ENCODE measurements around the gene GRIK4.

The GRIK4 gene

GRCh38 chr11:120707663-120708062, 196.1 kb downstream of the GRIK4 start:
- DNase-seq (ENCODE audit: low spot score), result no peak

DNA sequence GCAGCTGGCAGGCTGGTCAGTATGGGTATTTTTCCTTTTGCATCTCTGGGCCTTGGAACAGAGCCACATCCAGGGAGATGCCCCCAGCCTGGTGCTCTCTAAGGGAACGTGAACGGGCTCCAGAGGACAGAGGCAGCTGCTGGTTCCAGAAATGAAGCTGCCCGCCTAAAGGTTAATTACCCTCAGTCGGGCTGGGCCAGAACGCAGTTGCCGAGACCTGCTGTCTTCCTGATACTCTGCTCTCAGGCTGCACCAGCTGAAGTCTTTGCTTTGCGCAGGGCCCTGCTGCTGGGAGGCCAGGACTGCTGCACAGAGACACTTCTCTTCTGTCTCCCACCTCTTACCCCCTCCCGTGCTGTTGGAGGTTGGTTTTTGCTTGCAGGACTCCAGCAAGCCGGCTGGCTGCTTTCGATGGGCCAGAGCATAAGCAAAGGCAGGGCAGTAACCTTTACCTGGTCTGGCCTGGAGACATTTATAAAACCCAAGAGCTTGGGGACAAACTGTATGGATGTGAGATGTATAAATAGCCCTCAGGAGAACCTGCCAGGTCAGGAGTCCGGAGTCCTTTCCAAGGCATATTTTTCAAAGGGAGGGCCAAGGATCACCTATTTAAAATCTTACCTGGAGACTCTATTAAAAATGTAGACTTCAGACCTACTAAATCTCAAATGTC, 197.1 kb downstream of the GRIK4 start:
- no peak for DNase-seq (ENCODE audit: low spot score)

- DNase-seq (ENCODE audit: low spot score), result no peak
These were observed 198.3 kb downstream of the GRIK4 start for GRCh38 chr11:120709808-120710207.

- no peak for DNase-seq (ENCODE audit: low spot score)
These were observed 199.0 kb downstream of the GRIK4 start for GRCh38 chr11:120710354-120711131.

- no peak for DNase-seq (ENCODE audit: low spot score)
These were observed 200.5 kb downstream of the GRIK4 start for GRCh38 chr11:120712014-120712413.

GRCh38 chr11:120712881-120713280, 201.3 kb downstream of the GRIK4 start:
- DNase-seq (ENCODE audit: low spot score), result no peak

- DNase-seq (ENCODE audit: low spot score), result no peak
These were observed 201.7 kb downstream of the GRIK4 start for GRCh38 chr11:120713296-120713695.

GRCh38 chr11:120714438-120714837, 202.9 kb downstream of the GRIK4 start:
- DNase-seq (ENCODE audit: low spot score), result no peak

- peak; percentile 50 for DNase-seq (ENCODE audit: low spot score)
These were observed 203.7 kb downstream of the GRIK4 start for GRCh38 chr11:120715239-120715638.

DNA sequence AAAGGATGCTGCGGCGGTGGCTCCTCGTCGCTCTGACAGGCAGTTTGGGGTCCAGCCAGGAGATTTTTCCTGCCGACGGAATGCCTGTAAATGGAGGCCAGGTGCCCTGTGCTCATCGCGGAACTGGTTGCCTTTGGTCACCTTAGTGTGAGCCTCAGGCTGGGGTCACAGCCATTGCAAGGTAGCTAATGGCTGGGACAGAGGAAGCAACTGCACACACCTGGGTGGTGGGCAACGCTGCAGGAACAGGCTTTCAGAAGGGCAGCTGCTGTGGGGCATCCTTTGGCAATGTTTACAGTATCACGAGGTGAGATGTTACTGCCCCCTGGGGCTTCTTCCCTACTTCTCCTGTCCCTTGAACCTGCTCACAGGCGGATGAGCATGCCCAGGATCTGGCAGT, 205.5 kb downstream of the GRIK4 start:
- DNase-seq (ENCODE audit: low spot score), result no peak

GRCh38 chr11:120717623-120718022, 206.1 kb downstream of the GRIK4 start:
- DNase-seq (ENCODE audit: low spot score), result no peak

GRCh38 chr11:120718171-120718570, 206.6 kb downstream of the GRIK4 start:
- DNase-seq (ENCODE audit: low spot score), result peak; percentile 9

DNA sequence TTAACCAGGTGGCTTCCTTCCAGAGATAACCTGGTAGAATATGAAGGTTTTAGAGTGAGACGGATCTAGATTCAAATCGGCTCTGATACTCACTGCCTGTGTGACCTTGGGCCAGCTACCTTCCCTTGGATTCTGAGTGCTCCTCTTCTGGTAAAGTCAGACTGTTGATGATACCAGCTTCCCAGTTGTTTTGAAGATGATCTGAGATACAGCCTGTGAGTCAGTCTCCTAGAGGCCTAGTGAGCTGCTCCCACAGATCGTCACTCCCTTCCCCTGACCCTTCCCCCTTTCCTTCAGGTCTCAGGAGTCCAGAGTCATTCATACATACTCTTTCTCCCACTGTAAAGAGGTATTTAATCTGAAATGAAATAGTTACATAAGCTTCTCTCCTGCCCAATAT, 207.8 kb downstream of the GRIK4 start:
- no peak for DNase-seq (ENCODE audit: low spot score)

DNA sequence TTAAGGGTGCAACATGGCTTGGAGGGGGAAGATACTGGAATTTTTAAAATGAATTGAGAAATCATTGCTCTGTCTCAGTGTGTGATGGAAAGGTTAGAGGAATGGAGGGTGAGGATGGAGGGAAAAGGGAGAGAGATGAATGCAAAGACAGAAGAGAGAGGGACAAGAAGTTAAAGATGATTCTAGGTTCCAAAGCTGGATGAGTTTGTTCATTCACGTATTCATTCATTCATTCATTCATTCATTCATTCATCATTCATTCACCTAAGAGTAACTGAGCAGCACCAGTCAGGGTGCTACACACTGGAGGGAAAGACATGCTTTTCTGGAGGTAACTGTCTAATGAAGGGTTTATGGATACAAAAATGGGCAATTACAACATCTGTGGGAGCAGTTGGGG, 209.2 kb downstream of the GRIK4 start:
- no peak for DNase-seq (ENCODE audit: low spot score)

DNA sequence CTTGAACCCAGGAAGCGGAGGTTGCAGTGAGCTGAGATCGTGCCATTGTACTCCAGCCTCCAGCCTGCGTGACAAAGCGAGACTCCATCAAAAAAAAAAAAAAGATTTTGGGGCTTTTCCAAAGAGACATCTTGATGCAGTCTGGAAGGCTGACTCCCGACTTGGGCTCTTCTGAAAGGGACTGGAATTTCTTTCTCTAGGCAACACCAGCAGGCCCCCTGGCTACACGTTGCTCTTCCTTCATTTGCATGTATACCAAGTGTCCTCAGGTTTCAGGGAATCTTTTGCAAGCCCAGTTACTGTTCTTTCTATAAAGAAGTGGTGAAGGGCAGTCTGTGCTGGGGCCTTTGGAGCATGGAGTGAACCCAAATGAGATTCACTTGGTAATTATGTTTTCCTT, 211.0 kb downstream of the GRIK4 start:
- DNase-seq (ENCODE audit: low spot score), result no peak

- DNase-seq (ENCODE audit: low spot score), result no peak
These were observed 212.2 kb downstream of the GRIK4 start for GRCh38 chr11:120723751-120724150.

DNA sequence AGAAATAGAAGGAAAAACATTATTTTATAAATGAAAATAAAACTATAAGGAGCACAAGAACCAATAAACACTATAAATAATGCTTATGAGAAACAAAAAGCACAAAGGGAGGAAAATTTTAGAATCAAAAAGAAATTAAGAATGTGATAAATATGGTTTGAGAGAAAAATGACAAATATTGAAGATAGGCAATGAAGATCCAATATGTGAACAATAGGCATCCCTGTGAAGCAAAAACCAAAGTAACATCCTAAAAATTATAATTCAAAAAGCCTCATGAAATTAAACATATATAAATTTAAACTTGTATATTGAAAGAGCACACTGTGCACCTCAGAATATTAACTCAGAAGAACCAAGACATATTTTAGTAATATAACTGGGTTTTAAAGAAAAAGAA, 216.2 kb downstream of the GRIK4 start:
- DNase-seq (ENCODE audit: low spot score), result no peak

- no peak for DNase-seq (ENCODE audit: low spot score)
These were observed 223.5 kb downstream of the GRIK4 start for GRCh38 chr11:120735035-120735434.

DNA sequence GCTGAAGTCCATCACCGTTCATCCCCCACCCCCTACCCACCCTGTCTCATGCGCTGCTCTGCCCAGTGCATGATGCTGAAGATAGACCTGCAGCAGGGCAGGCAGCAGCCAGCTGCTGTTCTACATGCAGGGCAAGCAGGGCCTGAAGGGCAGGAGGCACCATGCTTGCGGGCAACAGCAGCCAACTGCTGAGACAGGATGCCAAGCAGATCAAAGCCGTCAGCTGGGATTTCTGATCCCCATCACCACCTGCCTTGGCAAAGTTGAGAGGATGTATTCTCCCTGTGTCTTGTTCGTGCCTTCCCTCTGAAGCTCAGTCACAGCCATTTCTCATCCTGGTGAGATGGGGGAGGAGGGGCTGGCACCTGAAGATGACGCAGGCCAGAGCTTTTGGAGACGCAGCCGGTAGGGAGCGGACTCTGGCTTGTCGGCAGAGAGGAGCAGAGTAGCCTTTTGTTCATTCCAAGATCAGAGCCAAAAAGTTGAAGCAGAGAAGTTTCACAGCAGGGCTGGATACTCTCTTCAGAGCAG, 227.0 kb downstream of the GRIK4 start:
- no peak for DNase-seq (ENCODE audit: low spot score)

- no peak for DNase-seq (ENCODE audit: low spot score)
These were observed 228.2 kb downstream of the GRIK4 start for GRCh38 chr11:120739780-120740179.

GRCh38 chr11:120740380-120740779, 228.8 kb downstream of the GRIK4 start:
- no peak for DNase-seq (ENCODE audit: low spot score)

GRCh38 chr11:120744016-120744994, 232.8 kb downstream of the GRIK4 start:
- DNase-seq (ENCODE audit: low spot score), result no peak

All from D341Med (cell line).